Measurements from ENCODE around the gene SPOCK3.
"Not testable (repeated sequence)": the region's sequence is repeated elsewhere in the genome, so short reads cannot be mapped to it uniquely, and the experiment has no call there.

The SPOCK3 gene

GRCh38 chr4:166924424-166924823 is 309.9 kb downstream of the SPOCK3 start:
- no peak for DNase-seq

DNA sequence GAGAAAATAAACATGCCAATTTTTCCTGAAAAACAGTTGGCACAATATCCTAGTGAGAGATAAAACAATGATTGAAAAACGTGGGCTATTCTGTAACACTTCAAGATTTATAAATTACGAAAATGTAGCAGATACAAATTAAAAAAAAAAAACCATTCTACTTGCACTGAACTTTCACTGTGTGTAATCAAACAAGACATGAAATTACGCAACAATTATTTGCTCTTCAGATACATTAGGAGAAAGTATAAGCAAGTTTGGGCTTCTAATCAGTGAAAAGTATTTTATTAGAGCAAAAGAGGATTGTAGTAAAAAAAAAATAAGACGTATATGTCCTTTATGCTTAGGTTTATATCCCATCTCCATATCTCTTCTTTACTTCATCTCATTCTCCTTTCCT is 320.4 kb downstream of the SPOCK3 start:
- no peak for DNase-seq

DNA sequence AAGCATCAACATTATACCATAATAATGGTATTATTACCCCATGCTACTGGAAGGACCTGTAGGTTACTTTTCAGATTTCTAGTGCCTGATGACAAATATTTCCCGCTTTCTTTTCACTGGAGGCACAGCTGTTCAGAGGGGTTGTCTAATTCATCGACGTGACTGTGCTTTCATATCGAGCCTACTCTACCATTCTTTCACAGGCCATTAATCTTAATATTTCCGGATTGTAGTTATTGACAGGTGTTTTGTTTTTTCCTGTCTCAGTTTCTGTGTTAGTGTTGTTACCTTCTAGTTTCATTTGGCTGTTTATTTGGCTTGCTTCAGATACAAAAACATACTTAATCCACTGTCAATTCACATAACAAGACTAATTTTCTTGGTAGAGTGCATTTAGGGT is 330.9 kb downstream of the SPOCK3 start:
- no peak for DNase-seq

DNA sequence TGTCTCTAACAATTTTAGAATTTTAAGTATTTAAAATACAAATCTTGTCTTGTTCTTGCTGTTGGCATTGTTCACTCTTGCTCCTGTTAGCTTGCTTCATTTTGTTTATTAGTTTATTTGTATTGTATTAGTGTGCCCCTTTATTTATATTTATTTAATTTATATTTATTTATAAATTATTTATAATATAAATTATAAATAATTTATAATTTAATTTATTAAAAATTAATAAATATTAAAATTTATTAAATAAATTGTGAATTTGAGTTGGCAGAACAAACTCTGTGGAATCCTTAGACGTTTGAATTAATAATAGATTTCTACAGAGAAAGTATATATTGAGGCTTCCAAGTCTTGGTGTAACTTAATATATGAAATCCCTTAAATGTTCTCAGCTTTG is 331.4 kb downstream of the SPOCK3 start:
- DNase-seq = no peak

GRCh38 chr4:166896254-166896653 is 338.0 kb downstream of the SPOCK3 start:
- DNase-seq = no peak

DNA sequence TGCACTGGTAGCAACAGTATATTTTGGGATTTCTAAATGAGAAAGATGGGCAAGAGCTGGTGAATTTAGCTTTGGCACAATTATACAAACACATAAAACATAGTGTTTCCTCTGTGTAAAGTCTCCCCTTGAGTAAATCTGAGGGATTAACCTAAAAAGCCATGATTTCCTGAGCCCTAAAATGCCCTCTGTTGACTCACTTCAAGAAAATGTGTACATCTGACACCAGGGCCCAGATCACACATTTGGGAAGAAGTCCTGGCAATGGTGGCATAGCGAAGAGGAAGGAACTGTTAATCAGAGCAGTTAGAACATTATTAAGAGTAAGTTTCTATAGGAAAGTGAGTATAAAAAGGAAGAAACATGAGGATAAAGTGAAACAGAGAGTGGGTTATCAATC is 338.5 kb downstream of the SPOCK3 start:
- no peak for DNase-seq

DNA sequence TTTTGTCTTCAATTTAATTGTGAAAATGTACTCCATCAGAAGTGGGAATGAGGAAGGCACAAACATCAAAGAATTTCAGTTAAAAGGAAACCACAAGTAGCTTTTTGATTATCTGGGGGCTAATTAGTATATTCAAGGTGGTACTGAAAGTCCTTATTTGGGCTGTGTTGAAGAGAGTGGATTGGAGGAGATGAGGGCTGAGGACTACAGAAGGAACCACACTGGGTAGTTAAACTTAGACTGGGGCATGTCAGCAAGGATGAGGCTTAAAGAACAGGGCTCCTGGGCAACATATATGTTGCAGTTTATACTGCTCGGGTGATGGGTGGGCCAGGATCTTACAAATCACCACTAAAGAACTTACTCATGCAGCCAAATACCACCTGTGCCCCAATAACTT is 346.8 kb downstream of the SPOCK3 start:
- DNase-seq = no peak

GRCh38 chr4:166886718-166887117 is 347.6 kb downstream of the SPOCK3 start:
- DNase-seq = no peak

- no peak for DNase-seq
Measured at GRCh38 chr4:166882221-166882620, 352.1 kb downstream of the SPOCK3 start.

GRCh38 chr4:166875821-166876220 is 358.5 kb downstream of the SPOCK3 start:
- DNase-seq = no peak

- no peak for DNase-seq
Measured at GRCh38 chr4:166862032-166862431, 372.3 kb downstream of the SPOCK3 start.

- DNase-seq = not testable (repeated sequence)
Measured at GRCh38 chr4:166850398-166850797, 383.9 kb downstream of the SPOCK3 start.

DNA sequence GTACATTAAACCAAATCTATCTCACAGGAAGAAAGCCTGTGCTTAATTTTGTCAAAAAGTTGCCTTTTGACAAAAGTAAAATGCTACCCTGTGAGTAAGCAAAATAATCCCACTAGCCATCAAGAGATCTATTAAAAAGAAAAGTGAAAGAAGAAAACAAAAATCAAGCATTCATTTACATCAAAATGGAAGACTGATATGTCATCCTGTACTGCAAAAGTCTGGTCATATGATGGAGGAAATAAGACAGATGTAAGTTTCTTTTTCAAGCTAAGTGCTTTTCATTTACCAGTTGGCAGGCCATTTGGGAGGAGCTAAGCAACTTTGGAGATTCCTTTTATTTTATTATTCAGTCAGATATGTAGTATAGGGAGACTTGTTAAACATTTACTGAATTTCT is 387.4 kb downstream of the SPOCK3 start:
- no peak for DNase-seq

DNA sequence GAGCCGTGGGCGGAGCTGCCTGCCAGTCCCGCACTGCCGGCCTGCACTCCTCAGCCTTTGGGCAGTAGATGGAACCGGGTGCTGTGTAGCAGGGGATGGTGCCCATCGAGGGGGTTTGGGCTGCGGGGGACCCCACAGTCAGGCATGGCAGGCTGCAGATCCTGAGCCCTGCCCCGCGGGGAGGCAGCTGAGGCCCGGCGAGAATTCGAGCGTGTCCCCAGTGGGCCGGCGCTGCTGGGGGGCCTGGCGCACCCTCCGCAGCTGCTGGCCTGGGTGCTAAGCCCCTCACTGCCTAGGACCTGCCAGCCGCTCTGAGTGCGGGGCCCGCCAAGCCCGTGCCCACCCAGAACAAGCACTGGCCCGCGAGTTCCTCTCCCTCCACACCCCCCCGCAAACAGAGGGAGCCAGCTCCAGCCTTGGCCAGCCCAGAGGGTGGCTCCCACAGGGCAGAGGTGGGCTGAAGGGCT is 391.5 kb downstream of the SPOCK3 start:
- DNase-seq = no peak

DNA sequence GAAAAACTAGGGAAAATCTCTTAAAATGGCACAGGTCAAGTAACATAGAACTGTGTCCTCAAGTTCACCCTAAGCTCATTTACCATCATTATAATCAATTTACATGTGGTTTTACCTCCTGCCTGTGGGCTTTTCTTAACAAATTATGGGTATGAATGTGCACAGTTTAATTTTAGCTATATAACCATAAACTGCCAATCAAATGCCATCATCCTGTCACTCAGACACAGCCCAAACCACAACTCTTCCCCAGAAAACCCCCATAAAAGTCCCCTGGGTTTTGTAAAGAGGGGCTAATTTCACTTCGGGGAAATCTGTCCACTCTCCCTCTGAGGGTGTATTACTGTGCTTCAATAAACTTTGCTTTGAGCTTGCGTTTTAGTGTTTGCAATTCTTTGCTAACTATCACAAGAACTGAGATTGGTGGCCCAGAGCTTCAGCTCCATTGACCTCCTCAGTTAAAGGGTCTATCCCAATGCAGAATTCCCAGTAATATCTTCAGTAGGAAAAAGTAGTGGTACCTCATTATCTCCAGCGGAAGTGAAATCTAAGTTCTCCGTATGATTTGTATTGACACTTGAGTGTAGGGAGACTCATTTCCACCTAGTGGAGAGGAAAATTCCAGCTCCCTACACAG is 394.6 kb downstream of the SPOCK3 start:
- DNase-seq = no peak

DNA sequence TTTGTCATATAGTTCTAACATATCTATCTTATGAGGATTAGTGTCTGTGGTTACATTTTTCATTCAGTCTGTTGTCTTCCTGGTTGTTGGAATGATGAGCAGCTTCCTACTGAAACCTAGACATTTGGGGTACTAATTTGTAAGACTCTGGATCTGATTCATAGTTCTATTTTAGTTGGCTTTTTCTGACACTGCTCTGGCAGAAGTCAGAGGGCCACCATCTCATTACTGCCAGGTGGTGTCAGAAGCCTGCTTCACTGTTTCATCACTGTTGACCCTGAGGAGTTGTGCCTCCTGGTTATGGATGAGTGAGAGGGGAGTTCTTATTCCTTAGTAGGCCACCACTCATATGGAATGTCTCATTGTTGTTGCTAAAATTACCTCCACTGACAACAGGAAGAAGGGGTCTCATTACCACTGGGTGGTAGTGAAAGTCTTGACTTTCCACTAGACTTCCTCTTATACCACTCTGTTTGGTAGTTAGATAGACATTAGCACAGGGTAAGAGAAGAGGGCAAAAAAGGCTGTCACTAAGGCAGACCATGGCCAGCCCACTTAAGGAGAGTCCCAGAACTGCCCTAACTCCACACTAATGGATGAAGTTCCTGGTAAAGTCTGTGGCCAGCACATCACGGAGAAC is 395.2 kb downstream of the SPOCK3 start:
- no peak for DNase-seq

DNA sequence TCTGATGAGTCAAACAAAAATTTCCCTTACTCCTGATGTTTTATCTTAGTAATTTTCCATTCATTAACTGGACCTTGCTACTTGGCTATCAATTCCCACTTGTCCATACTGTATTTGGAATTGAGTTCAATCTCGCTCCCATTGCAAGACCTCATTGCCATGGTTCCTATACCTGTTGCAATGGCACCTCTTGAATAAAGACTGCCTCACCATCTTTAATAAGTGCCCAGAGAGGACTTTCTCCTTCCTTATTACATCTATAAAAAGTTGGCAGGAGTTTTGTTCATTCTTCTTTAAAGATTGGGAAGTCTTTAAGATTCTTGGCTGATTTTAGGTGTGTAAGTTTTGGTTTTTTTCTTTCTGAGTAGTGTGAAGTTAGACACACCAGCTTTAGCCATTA is 397.4 kb downstream of the SPOCK3 start:
- no peak for DNase-seq

DNA sequence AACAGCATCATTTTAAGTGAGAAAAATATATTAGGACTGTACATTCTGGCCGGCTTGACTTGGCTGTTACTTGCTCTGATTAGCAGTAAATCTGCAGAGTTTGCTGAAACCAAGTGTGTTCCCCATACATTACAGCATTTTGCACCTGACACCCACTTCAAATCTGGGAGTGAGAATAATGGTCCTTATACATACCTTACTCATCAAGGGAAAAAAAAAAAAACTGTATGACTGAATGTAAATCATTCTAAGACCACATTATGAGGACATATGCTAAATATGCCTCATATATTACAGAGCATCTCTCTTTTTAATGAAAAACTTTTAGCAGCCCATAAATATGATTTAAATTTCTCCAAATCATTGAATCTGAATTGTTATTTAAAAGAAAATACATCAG is 406.7 kb downstream of the SPOCK3 start:
- no peak for DNase-seq

- no peak for DNase-seq
Measured at GRCh38 chr4:166827167-166827566, 407.1 kb downstream of the SPOCK3 start.

DNA sequence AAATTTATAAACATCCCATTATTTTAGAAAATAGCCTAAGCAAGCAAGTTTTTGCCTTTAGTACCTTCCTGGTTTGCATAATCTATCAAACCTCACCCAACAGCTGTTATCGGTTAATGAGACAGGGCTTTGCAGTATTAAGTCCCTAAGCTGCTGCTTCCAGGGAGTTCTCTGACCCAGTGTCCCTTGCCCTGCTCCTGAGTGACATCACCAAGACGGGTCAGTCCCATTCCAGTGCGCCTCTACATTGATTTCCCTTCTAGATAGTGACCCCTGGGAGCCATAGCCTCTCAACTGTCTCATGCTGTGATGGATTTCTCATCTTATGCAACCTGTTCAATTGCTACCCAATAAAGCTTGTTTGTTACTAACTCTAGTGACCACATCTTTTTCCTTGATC is 410.4 kb downstream of the SPOCK3 start:
- DNase-seq = no peak

GRCh38 chr4:166823126-166823525 is 411.2 kb downstream of the SPOCK3 start:
- DNase-seq = no peak

DNA sequence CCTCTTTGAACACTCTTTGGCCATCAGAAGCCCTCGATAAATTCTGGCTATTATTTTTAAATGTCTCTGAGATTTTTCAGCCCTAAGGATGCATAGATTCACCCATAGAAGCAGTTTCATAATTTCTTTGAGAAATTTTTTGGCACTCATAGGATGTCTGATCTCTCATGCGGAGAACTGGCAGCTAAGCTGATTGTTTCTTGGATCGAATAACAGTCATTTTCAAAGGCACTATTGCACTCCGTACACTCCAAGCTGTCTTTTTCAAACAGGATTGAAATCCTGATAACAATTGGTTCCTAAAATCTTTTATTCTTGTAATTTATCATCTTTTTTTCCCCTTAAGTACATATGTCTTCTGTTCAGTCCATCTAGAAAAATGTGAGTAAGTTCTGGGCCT is 411.9 kb downstream of the SPOCK3 start:
- no peak for DNase-seq

DNA sequence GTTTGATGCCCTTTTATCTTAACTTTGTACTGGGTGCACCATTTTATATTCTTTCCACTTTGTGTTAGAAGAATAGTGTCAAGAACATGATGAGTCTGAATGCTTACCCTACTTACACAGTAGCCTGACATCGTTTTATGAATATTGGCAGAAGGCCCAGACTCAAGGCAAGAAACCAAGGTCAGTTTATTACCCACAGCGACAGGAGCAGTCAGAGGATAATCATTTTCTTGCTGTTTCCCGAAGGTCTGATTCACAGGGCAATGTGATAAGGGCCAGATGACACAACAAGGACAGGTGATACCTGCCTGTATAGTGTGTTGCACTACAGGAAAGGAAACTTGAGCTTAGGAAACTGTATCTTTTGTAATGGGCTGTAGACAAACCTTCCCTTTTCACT is 417.4 kb downstream of the SPOCK3 start:
- DNase-seq = no peak

- DNase-seq = no peak
Measured at GRCh38 chr4:166808380-166808779, 425.9 kb downstream of the SPOCK3 start.

GRCh38 chr4:166802346-166802745 is 431.9 kb downstream of the SPOCK3 start:
- no peak for DNase-seq
